ENCODE results near the gene WWC1.

Gene WWC1

DNA sequence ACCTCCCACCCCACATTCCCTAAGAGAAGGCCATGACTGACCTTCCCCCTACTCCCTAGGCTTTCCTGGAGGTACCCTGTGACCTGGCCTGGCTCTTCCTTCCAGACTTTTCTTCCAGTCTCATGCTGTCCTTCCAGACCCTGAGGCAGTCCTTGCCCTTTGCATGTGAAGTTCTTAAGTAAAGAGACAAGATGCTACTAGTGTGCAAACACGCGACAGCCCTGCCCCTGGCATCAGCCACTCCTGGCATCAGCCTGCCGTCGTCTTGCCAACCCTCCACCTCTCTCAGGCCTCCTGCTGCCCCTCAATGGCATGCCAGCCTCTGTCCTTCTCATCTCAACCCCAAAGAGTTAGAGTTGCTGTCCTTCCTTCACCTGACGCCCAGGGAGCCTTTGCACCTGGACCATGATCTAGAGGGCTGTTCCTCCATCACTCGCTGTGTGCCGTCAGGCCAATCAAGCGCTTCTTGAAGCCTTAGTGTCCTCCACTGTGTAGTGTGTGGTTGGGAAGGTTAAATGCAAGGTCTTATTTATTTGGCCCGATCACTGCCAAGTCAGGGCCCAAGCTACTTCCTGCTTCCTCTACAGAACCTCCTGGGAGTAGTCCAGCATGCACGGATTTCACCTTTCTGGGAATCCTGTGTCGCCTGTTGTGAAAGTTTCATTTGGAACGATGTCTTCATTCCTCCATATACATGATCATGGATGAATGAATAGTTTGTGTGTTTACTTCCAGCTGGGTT lies 61.9 kb downstream of the WWC1 start:
- no peak overlapping the region for H3K27ac ChIP-seq (ENCODE audit: low read length)
- H3K9me3 ChIP-seq (replicated peaks; ENCODE audit: insufficient read depth, low read length), result no peaks in the 10 kb centered on the region
- no peaks in the 10 kb centered on the region for H3K4me1 ChIP-seq (ENCODE audit: low read length)
- no peak overlapping the region for H2AFZ ChIP-seq (ENCODE audit: low read length)
- no peaks in the 10 kb centered on the region for H3K9me2 ChIP-seq (replicated peaks; ENCODE audit: insufficient read depth, low read length)
- H3K27me3 ChIP-seq (replicated peaks; ENCODE audit: insufficient read depth, low read length), result no peaks in the 10 kb centered on the region
- H4K20me1 ChIP-seq (ENCODE audit: insufficient read depth, low read length), result no peaks in the 10 kb centered on the region
- H3K4me2 ChIP-seq (ENCODE audit: low read depth, low read length), result no peak overlapping the region
- DNase-seq, result no peak
- no peaks in the 10 kb centered on the region for H3F3A ChIP-seq (ENCODE audit: insufficient read depth, low read length)
- H3K36me3 ChIP-seq (replicated peaks; ENCODE audit: insufficient read depth, low read length), result no peaks in the 10 kb centered on the region
- TF ChIP-seq, protein P1, sequence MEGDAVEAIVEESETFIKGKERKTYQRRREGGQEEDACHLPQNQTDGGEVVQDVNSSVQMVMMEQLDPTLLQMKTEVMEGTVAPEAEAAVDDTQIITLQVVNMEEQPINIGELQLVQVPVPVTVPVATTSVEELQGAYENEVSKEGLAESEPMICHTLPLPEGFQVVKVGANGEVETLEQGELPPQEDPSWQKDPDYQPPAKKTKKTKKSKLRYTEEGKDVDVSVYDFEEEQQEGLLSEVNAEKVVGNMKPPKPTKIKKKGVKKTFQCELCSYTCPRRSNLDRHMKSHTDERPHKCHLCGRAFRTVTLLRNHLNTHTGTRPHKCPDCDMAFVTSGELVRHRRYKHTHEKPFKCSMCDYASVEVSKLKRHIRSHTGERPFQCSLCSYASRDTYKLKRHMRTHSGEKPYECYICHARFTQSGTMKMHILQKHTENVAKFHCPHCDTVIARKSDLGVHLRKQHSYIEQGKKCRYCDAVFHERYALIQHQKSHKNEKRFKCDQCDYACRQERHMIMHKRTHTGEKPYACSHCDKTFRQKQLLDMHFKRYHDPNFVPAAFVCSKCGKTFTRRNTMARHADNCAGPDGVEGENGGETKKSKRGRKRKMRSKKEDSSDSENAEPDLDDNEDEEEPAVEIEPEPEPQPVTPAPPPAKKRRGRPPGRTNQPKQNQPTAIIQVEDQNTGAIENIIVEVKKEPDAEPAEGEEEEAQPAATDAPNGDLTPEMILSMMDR (IDR thresholded peaks at IDR 0.05; ENCODE audit: low read length), result no peak
- TF ChIP-seq EZH2phosphoT487 (IDR thresholded peaks at IDR 0.05; ENCODE audit: low read length) (no peak), EZH2 (optimal IDR thresholded peaks at IDR 0.05; ENCODE audit: low read depth, low read length) (no peak)
- no peak overlapping the region for H3K4me3 ChIP-seq (ENCODE audit: low read length)
- no peak overlapping the region for H3K9ac ChIP-seq (ENCODE audit: low read length)
- peaks cover 42% of the 10 kb centered on the region for H3K79me2 ChIP-seq (ENCODE audit: low read length)

GRCh38 chr5:168354397-168354796 lies 63.0 kb downstream of the WWC1 start:
- no peak overlapping the region for H3K4me2 ChIP-seq (ENCODE audit: low read depth, low read length)

GRCh38 chr5:168356171-168356570 lies 64.7 kb downstream of the WWC1 start:
- H3K27ac ChIP-seq (ENCODE audit: low read length), result no peak overlapping the region
- H3K79me2 ChIP-seq (ENCODE audit: low read length), result peaks cover 33% of the 10 kb centered on the region
- H3F3A ChIP-seq (ENCODE audit: insufficient read depth, low read length), result no peaks in the 10 kb centered on the region
- no peak overlapping the region for H3K9ac ChIP-seq (ENCODE audit: low read length)
- TF ChIP-seq, protein P1 (IDR thresholded peaks at IDR 0.05; ENCODE audit: low read length), result no peak
- TF ChIP-seq EZH2phosphoT487 (IDR thresholded peaks at IDR 0.05; ENCODE audit: low read length) (no peak), EZH2 (optimal IDR thresholded peaks at IDR 0.05; ENCODE audit: low read depth, low read length) (no peak)
- H3K9me2 ChIP-seq (replicated peaks; ENCODE audit: insufficient read depth, low read length), result no peaks in the 10 kb centered on the region
- H3K9me3 ChIP-seq (replicated peaks; ENCODE audit: insufficient read depth, low read length), result no peaks in the 10 kb centered on the region
- H3K4me2 ChIP-seq (ENCODE audit: low read depth, low read length), result no peak overlapping the region
- H2AFZ ChIP-seq (ENCODE audit: low read length), result no peak overlapping the region
- H3K4me1 ChIP-seq (ENCODE audit: low read length), result no peaks in the 10 kb centered on the region
- H4K20me1 ChIP-seq (ENCODE audit: insufficient read depth, low read length), result no peaks in the 10 kb centered on the region
- no peak overlapping the region for H3K4me3 ChIP-seq (ENCODE audit: low read length)
- H3K36me3 ChIP-seq (replicated peaks; ENCODE audit: insufficient read depth, low read length), result no peaks in the 10 kb centered on the region
- no peaks in the 10 kb centered on the region for H3K27me3 ChIP-seq (replicated peaks; ENCODE audit: insufficient read depth, low read length)
- no peak for DNase-seq

More at GRCh38 chr5:168354397-168354796, 63.0 kb downstream of the WWC1 start:
- H4K20me1 ChIP-seq (ENCODE audit: insufficient read depth, low read length), result no peaks in the 10 kb centered on the region
- H3K4me1 ChIP-seq (ENCODE audit: low read length), result no peaks in the 10 kb centered on the region
- H3K36me3 ChIP-seq (replicated peaks; ENCODE audit: insufficient read depth, low read length), result no peaks in the 10 kb centered on the region
- no peak overlapping the region for H2AFZ ChIP-seq (ENCODE audit: low read length)
- peaks cover 33% of the 10 kb centered on the region for H3K79me2 ChIP-seq (ENCODE audit: low read length)
- no peak overlapping the region for H3K4me3 ChIP-seq (ENCODE audit: low read length)
- no peak overlapping the region for H3K9ac ChIP-seq (ENCODE audit: low read length)
- TF ChIP-seq, protein P1 (IDR thresholded peaks at IDR 0.05; ENCODE audit: low read length), result no peak
- TF ChIP-seq EZH2phosphoT487 (IDR thresholded peaks at IDR 0.05; ENCODE audit: low read length) (no peak), EZH2 (optimal IDR thresholded peaks at IDR 0.05; ENCODE audit: low read depth, low read length) (no peak)
- H3K9me2 ChIP-seq (replicated peaks; ENCODE audit: insufficient read depth, low read length), result no peaks in the 10 kb centered on the region
- no peaks in the 10 kb centered on the region for H3K27me3 ChIP-seq (replicated peaks; ENCODE audit: insufficient read depth, low read length)
- H3K9me3 ChIP-seq (replicated peaks; ENCODE audit: insufficient read depth, low read length), result no peaks in the 10 kb centered on the region
- no peaks in the 10 kb centered on the region for H3F3A ChIP-seq (ENCODE audit: insufficient read depth, low read length)
- H3K27ac ChIP-seq (ENCODE audit: low read length), result no peak overlapping the region
- DNase-seq, result no peak
